Measurements from ENCODE around the gene ERICH2.

The ERICH2 gene

GRCh38 chr2:170818036-170818751 lies 48.0 kb downstream of the ERICH2 start:
- TF ChIP-seq CTCF (IDR thresholded peaks at IDR 0.05; ENCODE audit: low read depth, low read length, missing control alignments): no peak
- peak overlapping the region; percentile 39 for H3K4me3 ChIP-seq (ENCODE audit: low read depth, low read length)

DNA sequence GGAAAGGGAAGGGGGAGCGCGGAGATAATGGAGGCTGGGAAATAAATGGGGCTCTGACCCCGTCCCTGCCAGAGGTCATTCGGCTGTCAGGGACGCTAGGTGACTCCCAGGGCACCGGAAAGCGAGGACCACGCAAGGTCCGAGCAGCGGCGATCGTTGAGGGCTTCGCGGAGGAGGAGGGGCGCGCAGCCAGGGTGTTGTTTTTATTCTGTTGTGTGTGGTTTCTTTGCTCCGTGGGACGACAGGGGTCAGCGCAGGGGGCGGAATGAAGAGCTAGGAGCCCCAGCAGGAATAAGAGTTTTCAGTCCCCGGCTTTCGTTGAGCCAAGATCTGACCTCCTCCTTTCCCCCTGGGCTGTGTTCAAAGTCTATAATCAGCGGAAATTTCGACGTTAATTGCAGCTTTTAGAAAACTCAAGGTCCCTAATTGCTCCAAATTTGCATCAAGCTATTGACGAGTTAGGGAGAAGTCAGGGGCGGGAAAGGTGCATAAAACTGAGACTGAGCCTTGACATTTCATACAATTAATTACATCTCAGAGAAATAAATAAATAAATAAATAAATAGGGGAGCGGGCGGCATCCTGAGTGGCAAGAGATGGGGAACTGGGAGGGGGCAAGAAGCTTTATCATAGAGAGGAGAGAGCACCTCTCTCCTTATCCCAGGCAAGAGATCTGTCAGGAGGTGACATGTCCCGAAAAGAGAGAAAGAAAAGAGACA lies 48.7 kb downstream of the ERICH2 start:
- no peak for TF ChIP-seq CTCF (IDR thresholded peaks at IDR 0.05; ENCODE audit: low read depth, low read length, missing control alignments)
- DNase-seq (ENCODE audit: low read depth): no peak
- in situ Hi-C loops (cut with HindIII; ENCODE audit: low sequenced_read_pairs): loop anchor here (25.0 kb wide), 1 partner anchor 407 kb away; no protein-coding TSS in a partner anchor
- no peak overlapping the region for H3K4me3 ChIP-seq (ENCODE audit: low read depth, low read length)

More at GRCh38 chr2:170818036-170818751, 48.0 kb downstream of the ERICH2 start:
- no peak for DNase-seq (ENCODE audit: low read depth)
- in situ Hi-C loops (cut with HindIII; ENCODE audit: low sequenced_read_pairs): loop anchor here (25.0 kb wide), 1 partner anchor 406 kb away; no protein-coding TSS in a partner anchor

- in situ Hi-C loops (cut with HindIII; ENCODE audit: low sequenced_read_pairs): loop anchor here (25.0 kb wide), 1 partner anchor 408 kb away; no protein-coding TSS in a partner anchor
- H3K4me3 ChIP-seq (ENCODE audit: low read depth, low read length): no peak overlapping the region
- TF ChIP-seq CTCF (IDR thresholded peaks at IDR 0.05; ENCODE audit: low read depth, low read length, missing control alignments): no peak
- DNase-seq (ENCODE audit: low read depth): no peak
Observed at GRCh38 chr2:170819680-170820664, 49.8 kb downstream of the ERICH2 start.

- TF ChIP-seq CTCF (IDR thresholded peaks at IDR 0.05; ENCODE audit: low read depth, low read length, missing control alignments): no peak
- no peak overlapping the region for H3K4me3 ChIP-seq (ENCODE audit: low read depth, low read length)
- no peak for DNase-seq (ENCODE audit: low read depth)
- in situ Hi-C loops (cut with HindIII; ENCODE audit: low sequenced_read_pairs): loop anchor here (25.0 kb wide), 1 partner anchor 409 kb away; no protein-coding TSS in a partner anchor
Observed at GRCh38 chr2:170820757-170821530, 50.8 kb downstream of the ERICH2 start.

DNA sequence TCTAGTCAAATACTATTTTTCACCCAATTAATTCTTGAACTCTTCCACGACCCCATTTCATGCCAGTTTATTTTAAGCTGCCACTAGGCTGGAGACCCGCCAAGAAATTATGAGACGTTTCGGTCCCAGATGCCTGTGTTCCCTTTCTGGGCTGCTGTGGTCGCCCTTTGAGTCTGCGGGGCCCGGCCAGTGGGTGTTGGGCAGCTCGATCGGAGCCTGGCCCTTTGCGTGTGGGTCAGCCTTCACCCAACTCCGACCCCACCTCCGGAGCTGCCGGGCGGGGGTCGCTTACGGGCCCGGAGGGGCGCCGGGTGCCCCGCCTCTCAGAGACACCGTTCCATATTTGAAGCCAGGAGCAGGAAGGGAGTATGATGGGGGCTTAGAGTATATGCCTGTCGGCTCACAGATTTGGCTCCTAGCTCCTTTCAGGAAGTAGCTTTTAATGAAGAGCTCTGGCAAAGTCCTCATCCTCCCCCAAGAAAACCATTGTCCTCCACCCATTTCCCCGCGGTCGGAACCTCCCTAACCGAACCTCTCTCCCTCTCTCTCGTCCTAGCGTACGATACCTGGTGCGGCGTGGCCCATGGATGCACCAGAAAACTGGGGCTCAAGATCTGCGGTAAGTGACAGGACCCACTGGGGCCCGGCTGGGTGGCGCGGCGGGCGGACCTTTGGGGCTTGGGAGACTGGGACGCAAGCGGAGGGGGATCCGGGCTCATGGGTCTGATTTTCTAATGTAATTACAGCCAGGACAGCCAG lies 51.5 kb downstream of the ERICH2 start:
- no peak for TF ChIP-seq CTCF (IDR thresholded peaks at IDR 0.05; ENCODE audit: low read depth, low read length, missing control alignments)
- no peak overlapping the region for H3K4me3 ChIP-seq (ENCODE audit: low read depth, low read length)
- no peak for DNase-seq (ENCODE audit: low read depth)
- in situ Hi-C loops (cut with HindIII; ENCODE audit: low sequenced_read_pairs): loop anchor here (25.0 kb wide), 1 partner anchor 409 kb away; no protein-coding TSS in a partner anchor
